DOHH2 (cell line): ENCODE measurements around the gene NTMT2.

Source experiments
- H3F3A ChIP-seq: fragments of 200-600 bp; sonication (generic), shearing (Covaris generic); 2 replicates; pipeline ENCODE4 v1.6.0; 2016; ENCODE audit warnings: antibody characterized with exemption, mild to moderate bottlenecking; ENCODE audit not compliant: control insufficient read depth, insufficient read depth
- H3K27ac ChIP-seq: fragments of 200-600 bp; sonication (generic); 2 replicates; pipeline ENCODE4 v1.5.1; 2014; ENCODE audit warnings: low read depth, mild to moderate bottlenecking, low read length, moderate library complexity
- H3K27me3 ChIP-seq: fragments of 200-600 bp; sonication (generic); 2 replicates; pipeline ENCODE4 v1.6.1; 2014; ENCODE audit warnings: mild to moderate bottlenecking, low read length, mixed read lengths; ENCODE audit not compliant: control insufficient read depth
- H3K36me3 ChIP-seq: fragments of 200-600 bp; sonication (generic); 2 replicates; pipeline ENCODE4 v1.6.1; 2014; ENCODE audit warnings: mild to moderate bottlenecking, low read length, moderate library complexity, mixed read lengths; ENCODE audit not compliant: control insufficient read depth
- H3K4me1 ChIP-seq: fragments of 200-600 bp; sonication (generic); 2 replicates; pipeline ENCODE4 v1.6.1; 2014; ENCODE audit warnings: mild to moderate bottlenecking, low read length, mixed read lengths; ENCODE audit not compliant: control insufficient read depth
- H3K4me2 ChIP-seq: fragments of 200-600 bp; sonication (generic); 2 replicates; pipeline ENCODE4 v1.6.0; 2014; ENCODE audit warnings: mild to moderate bottlenecking, low read length, moderate library complexity
- H3K4me3 ChIP-seq: fragments of 200-600 bp; sonication (generic); 2 replicates; pipeline ENCODE4 v1.5.1; 2014; ENCODE audit warnings: mild to moderate bottlenecking, low read length, mixed read lengths
- H3K79me2 ChIP-seq: fragments of 200-600 bp; sonication (generic); 2 replicates; pipeline ENCODE4 v1.6.1; 2014; ENCODE audit warnings: mild to moderate bottlenecking, low read length, mixed read lengths; ENCODE audit not compliant: control insufficient read depth
- H3K9me2 ChIP-seq: fragments of 200-600 bp; sonication (generic); replicated peaks from 2 replicates; pipeline ENCODE4 v1.6.1; 2014; ENCODE audit warnings: mild to moderate bottlenecking, low read length, mixed read lengths; ENCODE audit not compliant: control insufficient read depth
- H3K9me3 ChIP-seq: fragments of 200-600 bp; sonication (generic); 2 replicates; pipeline ENCODE4 v1.6.1; 2014; ENCODE audit warnings: antibody characterized with exemption, low read length, mixed read lengths; ENCODE audit not compliant: control insufficient read depth, insufficient read depth
- H4K20me1 ChIP-seq: fragments of 200-600 bp; sonication (generic); 2 replicates; pipeline ENCODE4 v1.6.0; 2014; ENCODE audit warnings: low read depth, mild to moderate bottlenecking, antibody characterized with exemption, low read length, moderate library complexity; ENCODE audit not compliant: control insufficient read depth, insufficient read depth
- CTCF ChIP-seq: fragments of 200-600 bp; sonication (generic); IDR thresholded peaks from one replicate; pipeline ENCODE4 v1.5.1; 2014; ENCODE audit warnings: antibody characterized with exemption, mild to moderate bottlenecking, low read depth, low read length; ENCODE audit not compliant: poor library complexity, severe bottlenecking
- EZH2phosphoT487 ChIP-seq: fragments of 200-600 bp; sonication (generic); IDR thresholded peaks from 2 replicates; pipeline ENCODE4 v1.6.1; 2017; ENCODE audit warnings: borderline replicate concordance, mild to moderate bottlenecking, antibody characterized with exemption, low read length, moderate library complexity, mixed read lengths

Gene NTMT2

DNA sequence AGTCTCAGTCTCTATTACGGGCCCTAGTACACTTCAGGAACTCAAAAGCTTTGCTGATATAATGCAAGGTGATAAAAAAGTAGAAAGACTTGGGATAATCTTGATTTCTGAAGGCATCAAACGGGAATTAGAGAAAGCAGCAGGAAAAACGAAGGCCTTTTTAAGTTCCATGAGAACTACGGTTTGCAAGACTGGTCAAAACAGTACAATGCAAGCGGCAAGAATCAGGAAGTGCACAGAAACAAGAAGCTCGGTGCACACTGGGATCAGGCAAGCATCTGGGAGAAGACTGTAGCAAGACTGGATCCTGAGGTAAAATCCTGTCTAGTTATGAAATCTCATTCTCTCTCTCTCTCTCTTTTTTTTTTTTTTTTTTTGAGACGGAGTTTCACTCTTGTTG lies 28.6 kb downstream of the NTMT2 start:
- H3K9me2 ChIP-seq: no peaks in the 10 kb centered on the region
- no peak overlapping the region for H3K4me2 ChIP-seq
- TF ChIP-seq CTCF (no peak), EZH2phosphoT487 (no peak)

GRCh38 chr1:170175041-170175440 lies 29.3 kb downstream of the NTMT2 start:
- Histone ChIP-seq H3K9me2 (no peaks in the 10 kb centered on the region), H3K36me3 (no peaks in the 10 kb centered on the region), H3K79me2 (no peaks in the 10 kb centered on the region), H4K20me1 (no peaks in the 10 kb centered on the region), H3K4me3 (no peak overlapping the region), H3K9me3 (no peaks in the 10 kb centered on the region), H3K4me2 (no peak overlapping the region), H3K27ac (no peak overlapping the region), H3K4me1 (no peaks in the 10 kb centered on the region), H3K27me3 (no peaks in the 10 kb centered on the region), H3F3A (no peaks in the 10 kb centered on the region)
- TF ChIP-seq CTCF: no peak
- TF ChIP-seq EZH2phosphoT487: no peak

More for the DNA sequence above, 28.6 kb downstream of the NTMT2 start:
- H3K79me2 ChIP-seq: no peaks in the 10 kb centered on the region
- no peaks in the 10 kb centered on the region for H3K9me3 ChIP-seq
- no peaks in the 10 kb centered on the region for H3K36me3 ChIP-seq
- no peaks in the 10 kb centered on the region for H4K20me1 ChIP-seq
- H3K27ac ChIP-seq: no peak overlapping the region
- H3K27me3 ChIP-seq: no peaks in the 10 kb centered on the region
- H3F3A ChIP-seq: no peaks in the 10 kb centered on the region
- H3K4me1 ChIP-seq: no peaks in the 10 kb centered on the region
- H3K4me3 ChIP-seq: no peak overlapping the region

DNA sequence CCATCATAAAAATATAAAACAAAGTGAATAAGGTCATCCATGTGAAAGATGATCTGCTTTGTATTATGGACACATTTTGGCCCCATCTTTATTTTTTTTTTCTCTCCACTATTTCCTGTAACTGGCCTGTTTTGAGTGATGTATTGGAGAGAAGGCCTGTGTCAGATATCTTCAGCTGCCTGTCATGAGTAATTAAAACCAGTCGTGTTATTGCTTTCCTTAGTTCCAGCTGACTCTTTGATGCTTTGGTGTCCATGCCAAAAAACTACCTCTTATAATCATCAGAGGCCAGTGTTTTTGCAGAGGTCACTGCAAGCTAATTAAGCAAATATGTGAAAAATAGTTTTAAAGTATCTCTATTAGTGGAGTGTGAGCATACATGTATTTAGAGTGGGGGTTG lies 29.7 kb downstream of the NTMT2 start:
- H3K4me3 ChIP-seq: no peak overlapping the region
- no peak overlapping the region for H3K4me2 ChIP-seq
- no peak overlapping the region for H3K27ac ChIP-seq
- H3K79me2 ChIP-seq: no peaks in the 10 kb centered on the region
- TF ChIP-seq EZH2phosphoT487: no peak
- TF ChIP-seq CTCF: no peak
- no peaks in the 10 kb centered on the region for H3K9me2 ChIP-seq
- H3K27me3 ChIP-seq: no peaks in the 10 kb centered on the region
- no peaks in the 10 kb centered on the region for H3K36me3 ChIP-seq
- no peaks in the 10 kb centered on the region for H4K20me1 ChIP-seq
- H3K9me3 ChIP-seq: no peaks in the 10 kb centered on the region
- H3K4me1 ChIP-seq: no peaks in the 10 kb centered on the region
- no peaks in the 10 kb centered on the region for H3F3A ChIP-seq

DNA sequence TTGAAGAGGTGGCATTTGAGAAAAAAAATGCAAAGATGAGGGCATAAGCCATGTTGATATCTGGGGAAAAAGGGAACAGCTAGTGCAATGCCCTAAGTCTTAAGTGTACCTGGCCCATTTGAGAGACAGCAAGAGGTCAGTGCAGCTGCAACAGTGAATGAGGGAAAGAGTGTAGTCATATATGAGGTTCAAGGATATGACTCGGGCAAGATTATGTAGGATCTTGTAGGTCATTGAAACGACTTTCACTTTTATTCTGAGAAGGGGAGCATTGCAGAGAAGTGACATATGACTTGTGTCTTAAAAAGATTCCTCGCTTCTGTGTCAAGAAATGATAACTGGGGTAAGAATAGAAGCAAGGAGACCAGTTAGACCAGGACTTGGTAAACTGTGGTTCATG lies 31.0 kb downstream of the NTMT2 start:
- Histone ChIP-seq H3K9me3 (no peaks in the 10 kb centered on the region), H3K27me3 (no peaks in the 10 kb centered on the region), H3K4me3 (no peak overlapping the region), H4K20me1 (no peaks in the 10 kb centered on the region), H3K27ac (no peak overlapping the region), H3K4me1 (no peaks in the 10 kb centered on the region), H3K79me2 (no peaks in the 10 kb centered on the region), H3K9me2 (no peaks in the 10 kb centered on the region), H3F3A (no peaks in the 10 kb centered on the region), H3K36me3 (no peaks in the 10 kb centered on the region), H3K4me2 (no peak overlapping the region)
- TF ChIP-seq EZH2phosphoT487: no peak
- TF ChIP-seq CTCF: no peak
